NK-92 (cell line): ENCODE measurements around the gene YPEL2.
"Not testable (repeated sequence)": the region's sequence is repeated elsewhere in the genome, so short reads cannot be mapped to it uniquely, and the experiment has no call there.

Experiments
- DNase-seq: peaks from one replicate; lab custom pipeline; 2025; ENCODE audit not compliant: unreplicated experiment; lab: John Stamatoyannopoulos, UW

The YPEL2 gene

GRCh38 chr17:59331129-59331928 is at the start of gene YPEL2:
Gene YPEL2, plus strand, starts transcription at chr17:59331655. Its CDS starts 21,755 bp downstream, at chr17:59353410.
- DNase-seq: peak; percentile 27

GRCh38 chr17:59284317-59284716 is 47.1 kb upstream of the YPEL2 start:
- no peak for DNase-seq

GRCh38 chr17:59287452-59287851 is 44.0 kb upstream of the YPEL2 start:
- DNase-seq: no peak

- no peak for DNase-seq
These were observed 43.6 kb upstream of the YPEL2 start for GRCh38 chr17:59287891-59288290.

GRCh38 chr17:59289981-59290301 is 41.5 kb upstream of the YPEL2 start:
- DNase-seq: no peak

- not testable (repeated sequence) for DNase-seq
These were observed 41.0 kb upstream of the YPEL2 start for GRCh38 chr17:59290302-59290998.

GRCh38 chr17:59292174-59292523 is 39.3 kb upstream of the YPEL2 start:
- no peak for DNase-seq

GRCh38 chr17:59296190-59296589 is 35.3 kb upstream of the YPEL2 start:
- no peak for DNase-seq

GRCh38 chr17:59298521-59298920 is 32.9 kb upstream of the YPEL2 start:
- DNase-seq: no peak

GRCh38 chr17:59299400-59300092 is 31.9 kb upstream of the YPEL2 start:
- no peak for DNase-seq

- DNase-seq: no peak
These were observed 30.5 kb upstream of the YPEL2 start for GRCh38 chr17:59300941-59301340.

- no peak for DNase-seq
These were observed 26.6 kb upstream of the YPEL2 start for GRCh38 chr17:59304811-59305210.

- no peak for DNase-seq
These were observed 21.1 kb upstream of the YPEL2 start for GRCh38 chr17:59310263-59310920.

GRCh38 chr17:59311051-59311468 is 20.4 kb upstream of the YPEL2 start:
- no peak for DNase-seq

- DNase-seq: not testable (repeated sequence)
These were observed 19.9 kb upstream of the YPEL2 start for GRCh38 chr17:59311521-59311920.

- DNase-seq: no peak
These were observed 15.6 kb upstream of the YPEL2 start for GRCh38 chr17:59315866-59316265.

GRCh38 chr17:59327121-59327980 is 4.1 kb upstream of the YPEL2 start:
- no peak for DNase-seq

- DNase-seq: no peak
These were observed 3.5 kb upstream of the YPEL2 start for GRCh38 chr17:59327981-59328290.

GRCh38 chr17:59328601-59329000 is 2.9 kb upstream of the YPEL2 start:
- no peak for DNase-seq

- DNase-seq: no peak
These were observed 2.0 kb upstream of the YPEL2 start for GRCh38 chr17:59329176-59330052.
